HCT116 (cell line): Measurements from ENCODE around the gene DBR1. TPM values are rescaled to one million over a fixed set of nuclear protein-coding genes. Genes with fewer than 3 reads are reported as not detected.

Experiments used
- ATAC-seq: fragments of 200-7000 bp; cut with Tn5 transposase; 2 replicates; pipeline ENCODE4 v1.9.1; 2020; ENCODE audit warnings: mild to moderate bottlenecking, moderate library complexity
- BruUV-seq: library from RNA; stranded (reverse); fragments of 400-500 nt; replicated peaks from 2 replicates; lab custom pipeline; 2021; lab: Mats Ljungman, UMichigan
- CTCF ChIA-PET: fragments of 300-600 bp; sonication (Branson Sonifier 250); formaldehyde crosslinking; loops from one replicate; lab custom pipeline; 2021; ENCODE audit warnings: antibody characterized with exemption; lab: Charles Lee
- POLR2A ChIA-PET: fragments of 300-600, 350-600 bp; sonication (Branson Sonifier 250); formaldehyde crosslinking; loops from one replicate; lab custom pipeline; 2021; ENCODE audit warnings: antibody characterized with exemption; lab: Charles Lee
- RAD21 ChIA-PET, 2 experiments: fragments of 300-600 bp; sonication (Branson Sonifier 250); formaldehyde crosslinking; loops; one replicate each; lab custom pipeline; 2023; ENCODE audit warnings: low total read pairs in 2 of 2; ENCODE audit not compliant: uncharacterized antibody in 2 of 2, unreplicated experiment in 2 of 2, low non-redundant PET in 1 of 2; lab: Charles Lee
- DNase-seq: peaks from one replicate; pipeline ENCODE4 v3.0.0-alpha.2; 2010; ENCODE audit warnings: low read depth, low spot score
- H2AFZ ChIP-seq: fragments of 200-600 bp; shearing (Covaris generic), sonication (generic); 2 replicates; pipeline ENCODE4 v1.6.1; 2017; ENCODE audit warnings: low read depth, mixed run types, mixed read lengths, antibody characterized with exemption, low read length; ENCODE audit not compliant: poor library complexity, severe bottlenecking
- H3K27ac ChIP-seq: 2 replicates; pipeline ENCODE4 v1.5.1; 2012; ENCODE audit warnings: low read depth, low read length
- H3K27me3 ChIP-seq: fragments of 200-600 bp; sonication (generic); 2 replicates; pipeline ENCODE4 v1.6.1; 2016; ENCODE audit warnings: mixed run types, low read length, mixed read lengths; ENCODE audit not compliant: insufficient read depth
- H3K36me3 ChIP-seq, 2 experiments: fragments of 200-500 bp in 1 of 2; fragments of 200-600 bp in 1 of 2; sonication (Bioruptor generic) in 1 of 2; sonication (generic) in 1 of 2; 2 replicates each; pipeline versions ENCODE4 v1.5.1 to v1.6.1; 2014 to 2016; ENCODE audit warnings: low read length in 2 of 2, inconsistent platforms in 1 of 2, mixed read lengths in 1 of 2, mixed run types in 1 of 2; ENCODE audit not compliant: insufficient read depth in 2 of 2, control insufficient read depth in 1 of 2
- H3K4me1 ChIP-seq, 2 experiments: fragments of 200-600 bp in 1 of 2; sonication (generic) in 1 of 2; 2 replicates each; pipeline versions ENCODE4 v1.5.1 to v1.6.1; 2012 to 2017; ENCODE audit warnings: low read length in 2 of 2, inconsistent platforms in 1 of 2, mild to moderate bottlenecking in 1 of 2, mixed read lengths in 1 of 2, mixed run types in 1 of 2, moderate library complexity in 1 of 2; ENCODE audit not compliant: insufficient read depth in 2 of 2, control insufficient read depth in 1 of 2
- H3K4me2 ChIP-seq: fragments of 200-600 bp; sonication (generic); 2 replicates; pipeline ENCODE4 v1.6.1; 2017; ENCODE audit warnings: mixed run types, low read length, mixed read lengths
- H3K4me3 ChIP-seq, 2 experiments: fragments of 200-600 bp in 1 of 2; sonication (generic) in 1 of 2; replicated peaks in 1 of 2; 2 replicates each; pipeline ENCODE4 v1.5.1; 2011 to 2016; ENCODE audit warnings: low read length in 2 of 2, control low read depth in 1 of 2, low read depth in 1 of 2, mild to moderate bottlenecking in 1 of 2, mixed read lengths in 1 of 2, mixed run types in 1 of 2
- H3K79me2 ChIP-seq: fragments of 200-600 bp; sonication (generic); 2 replicates; pipeline ENCODE4 v1.6.1; 2017; ENCODE audit warnings: mild to moderate bottlenecking, mixed run types, low read length, moderate library complexity, mixed read lengths; ENCODE audit not compliant: insufficient read depth
- H3K9ac ChIP-seq: fragments of 200-600 bp; sonication (generic); 2 replicates; pipeline ENCODE4 v1.6.1; 2016; ENCODE audit warnings: low read length, mixed read lengths
- H3K9me2 ChIP-seq: fragments of 200-600 bp; sonication (generic), shearing (Covaris generic); 2 replicates; pipeline ENCODE4 v1.6.1; 2017; ENCODE audit warnings: mixed run types, mild to moderate bottlenecking, moderate library complexity; ENCODE audit not compliant: insufficient read depth
- H3K9me3 ChIP-seq, 2 experiments: fragments of 200-500 bp in 1 of 2; fragments of 200-600 bp in 1 of 2; sonication (Bioruptor generic) in 1 of 2; sonication (generic) in 1 of 2; 2 replicates each; pipeline ENCODE4 v1.6.1; 2014 to 2017; ENCODE audit warnings: low read length in 2 of 2, mixed read lengths in 2 of 2, inconsistent platforms in 1 of 2, low read depth in 1 of 2, mild to moderate bottlenecking in 1 of 2, mixed run types in 1 of 2, moderate library complexity in 1 of 2; ENCODE audit not compliant: control insufficient read depth in 1 of 2, insufficient read depth in 1 of 2
- H4K20me1 ChIP-seq: fragments of 200-600 bp; sonication (generic), shearing (Covaris generic); 2 replicates; pipeline ENCODE4 v1.6.1; 2017; ENCODE audit warnings: mixed run types, mild to moderate bottlenecking, moderate library complexity; ENCODE audit not compliant: insufficient read depth
- CBX3 ChIP-seq: IDR thresholded peaks from 2 replicates; pipeline ENCODE4 v1.6.1; 2012; ENCODE audit warnings: low read depth
- EGR1 ChIP-seq: IDR thresholded peaks from 2 replicates; pipeline ENCODE4 v1.6.1; 2012; ENCODE audit warnings: low read depth
- ELF1 ChIP-seq: IDR thresholded peaks from 2 replicates; pipeline ENCODE4 v1.6.1; 2012; ENCODE audit warnings: low read depth, borderline replicate concordance
- EZH2 ChIP-seq: fragments of 200-600 bp; sonication (generic); IDR thresholded peaks from 2 replicates; pipeline ENCODE4 v1.6.1; 2017; ENCODE audit warnings: antibody characterized with exemption, mixed run types
- EZH2phosphoT487 ChIP-seq: fragments of 200-600 bp; IDR thresholded peaks from 2 replicates; pipeline ENCODE4 v1.6.1; 2018; ENCODE audit warnings: antibody characterized with exemption, borderline replicate concordance
- FOSL1 ChIP-seq: IDR thresholded peaks from 2 replicates; pipeline ENCODE4 v1.6.1; 2012; ENCODE audit warnings: low read depth
- JUND ChIP-seq: IDR thresholded peaks from 2 replicates; pipeline ENCODE4 v1.6.1; 2012
- POLR2A ChIP-seq: IDR thresholded peaks from 2 replicates; pipeline ENCODE4 v1.7.0; 2011; ENCODE audit warnings: borderline replicate concordance; ENCODE audit not compliant: insufficient read depth, insufficient read length; ENCODE audit errors: extremely low read depth
- SIN3A ChIP-seq: IDR thresholded peaks from 2 replicates; pipeline ENCODE4 v1.6.1; 2012; ENCODE audit warnings: low read depth
- SP1 ChIP-seq: IDR thresholded peaks from 2 replicates; pipeline ENCODE4 v1.6.1; 2012; ENCODE audit warnings: low read depth
- TCF7L2 ChIP-seq: IDR thresholded peaks from 2 replicates; pipeline ENCODE4 v1.7.0; 2011; ENCODE audit warnings: borderline replicate concordance, inconsistent platforms; ENCODE audit not compliant: insufficient read depth, insufficient read length; ENCODE audit errors: extremely low read depth
- YY1 ChIP-seq: IDR thresholded peaks from 2 replicates; pipeline ENCODE4 v1.6.1; 2011; ENCODE audit warnings: low read length, low read depth, moderate library complexity, mild to moderate bottlenecking; ENCODE audit not compliant: insufficient replicate concordance; ENCODE audit errors: extremely low read depth
- ZBTB33 ChIP-seq: IDR thresholded peaks from 2 replicates; pipeline ENCODE4 v1.6.1; 2011; ENCODE audit warnings: mild to moderate bottlenecking, low read length, moderate library complexity; ENCODE audit not compliant: insufficient replicate concordance; ENCODE audit errors: extremely low read depth
- ZFX ChIP-seq: fragments of 450-650 bp; IDR thresholded peaks from 2 replicates; pipeline ENCODE4 v1.6.1; 2017
- ZNF274 ChIP-seq: fragments of 200-500 bp; sonication (Bioruptor generic); IDR thresholded peaks from 2 replicates; pipeline ENCODE4 v1.6.1; 2014; ENCODE audit warnings: mild to moderate bottlenecking, low read depth, low read length, inconsistent platforms
- intact Hi-C: fragments of 100-400 bp; cut with micrococcal nuclease; formaldehyde crosslinking; loops from 2 replicates; pipeline ENCODE4 v1.10.0; 2022
- total RNA-seq: library from RNA; stranded (reverse); gene quantifications from one replicate; pipeline ENCODE4 v1.2.1, GENCODE V29; 2021; ENCODE audit not compliant: unreplicated experiment
- TF ChIP-seq, protein P1 (sequence below): IDR thresholded peaks from 2 replicates; pipeline ENCODE4 v1.6.1; 2012

DBR1 gene
- total RNA-seq, 1 experiment from 2014 or later: 21.6 TPM

- TF ChIP-seq, protein P1, sequence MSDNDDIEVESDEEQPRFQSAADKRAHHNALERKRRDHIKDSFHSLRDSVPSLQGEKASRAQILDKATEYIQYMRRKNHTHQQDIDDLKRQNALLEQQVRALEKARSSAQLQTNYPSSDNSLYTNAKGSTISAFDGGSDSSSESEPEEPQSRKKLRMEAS: no peak
- TF ChIP-seq ZFX: no peak
- TF ChIP-seq YY1: no peak
Observed at GRCh38 chr3:138137861-138138260, 36.9 kb downstream of the DBR1 start (continued).

DNA sequence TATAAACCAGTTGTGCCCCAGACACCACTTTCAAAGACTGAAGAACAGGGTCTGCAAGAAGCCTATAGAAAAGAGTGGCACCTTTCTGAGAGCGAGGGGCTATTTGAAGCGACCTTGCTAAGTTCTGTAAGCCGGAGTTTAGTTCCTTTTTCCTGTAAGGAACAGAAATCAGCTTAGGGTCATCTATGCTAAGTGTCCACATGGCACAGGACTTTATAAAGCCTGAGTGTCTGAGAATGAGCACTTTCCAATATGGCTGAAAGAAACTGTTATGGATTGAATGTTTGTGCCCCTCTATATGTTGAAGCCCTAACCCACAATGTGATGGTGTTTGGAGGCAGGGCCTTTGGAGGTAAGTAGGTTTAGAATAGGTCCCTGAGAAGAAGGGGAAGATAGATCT lies 38.5 kb downstream of the DBR1 start:
- Histone ChIP-seq H3K27ac (no peak overlapping the region), H3K27me3 (no peaks in the 10 kb centered on the region), H3K9me2 (no peaks in the 10 kb centered on the region), H3K79me2 (no peaks in the 10 kb centered on the region), H3K4me1 (no peaks in the 10 kb centered on the region), H2AFZ (no peak overlapping the region), H3K36me3 (no peaks in the 10 kb centered on the region), H3K4me2 (no peak overlapping the region), H3K9me3 (no peaks in the 10 kb centered on the region), H4K20me1 (no peaks in the 10 kb centered on the region), H3K4me3 (no peak overlapping the region), H3K9ac (no peak overlapping the region)
- RAD21 ChIA-PET: no interaction called here
- BruUV-seq: no TSS peak
- DNase-seq (no peak), ATAC-seq (no peak)
- intact Hi-C loops: no loop called here
- POLR2A ChIA-PET: no interaction called here
- CTCF ChIA-PET: no interaction called here
- no peak for TF ChIP-seq EZH2phosphoT487
- TF ChIP-seq TCF7L2: no peak
- no peak for TF ChIP-seq SIN3A
- no peak for TF ChIP-seq SP1
- no peak for TF ChIP-seq ZBTB33
- no peak for TF ChIP-seq EZH2
- TF ChIP-seq POLR2A: no peak
- TF ChIP-seq, protein P1: no peak
- TF ChIP-seq ZNF274: no peak
- no peak for TF ChIP-seq ZFX
- no peak for TF ChIP-seq CBX3
- TF ChIP-seq EGR1: no peak
- no peak for TF ChIP-seq JUND
- no peak for TF ChIP-seq ELF1
- TF ChIP-seq FOSL1: no peak
- TF ChIP-seq, all 23 proteins: peak for 0
